GM18526 (cell line): ENCODE measurements around the gene ABCC4.

Experiments used
- POLR2A ChIP-seq: IDR thresholded peaks from 3 replicates; pipeline ENCODE4 v1.6.1; 2011; ENCODE audit not compliant: insufficient read length; ENCODE audit errors: extremely low read depth

Gene ABCC4

GRCh38 chr13:95164830-95165229 is 136.4 kb downstream of the ABCC4 start:
- no peak for TF ChIP-seq POLR2A

- TF ChIP-seq POLR2A: no peak
Measured at GRCh38 chr13:95160112-95160906, 140.9 kb downstream of the ABCC4 start.

- no peak for TF ChIP-seq POLR2A
Measured at GRCh38 chr13:95159458-95159857, 141.8 kb downstream of the ABCC4 start.

- no peak for TF ChIP-seq POLR2A
Measured at GRCh38 chr13:95156208-95156607, 145.0 kb downstream of the ABCC4 start.

GRCh38 chr13:95155504-95155903 is 145.7 kb downstream of the ABCC4 start:
- TF ChIP-seq POLR2A: no peak

- no peak for TF ChIP-seq POLR2A
Measured at GRCh38 chr13:95155093-95155492, 146.2 kb downstream of the ABCC4 start.

- no peak for TF ChIP-seq POLR2A
Measured at GRCh38 chr13:95154413-95154886, 146.8 kb downstream of the ABCC4 start.

GRCh38 chr13:95153647-95154412 is 147.4 kb downstream of the ABCC4 start:
- no peak for TF ChIP-seq POLR2A

- TF ChIP-seq POLR2A: no peak
Measured at GRCh38 chr13:95151942-95152587, 149.2 kb downstream of the ABCC4 start.

GRCh38 chr13:95150555-95150954 is 150.7 kb downstream of the ABCC4 start:
- TF ChIP-seq POLR2A: no peak

- no peak for TF ChIP-seq POLR2A
Measured at GRCh38 chr13:95146486-95146885, 154.8 kb downstream of the ABCC4 start.

- TF ChIP-seq POLR2A: no peak
Measured at GRCh38 chr13:95145587-95145986, 155.7 kb downstream of the ABCC4 start.

- TF ChIP-seq POLR2A: no peak
Measured at GRCh38 chr13:95140502-95140901, 160.7 kb downstream of the ABCC4 start.

GRCh38 chr13:95138876-95139585 is 162.2 kb downstream of the ABCC4 start:
- TF ChIP-seq POLR2A: no peak

GRCh38 chr13:95137096-95137495 is 164.2 kb downstream of the ABCC4 start:
- TF ChIP-seq POLR2A: no peak
